ENCODE measurements around the gene NEGR1. TPM values are rescaled to one million over a fixed set of nuclear protein-coding genes. Genes with fewer than 3 reads are reported as not detected.

The NEGR1 gene
- total RNA-seq, 1 donor from 2014 or later: 9.7 TPM

DNA sequence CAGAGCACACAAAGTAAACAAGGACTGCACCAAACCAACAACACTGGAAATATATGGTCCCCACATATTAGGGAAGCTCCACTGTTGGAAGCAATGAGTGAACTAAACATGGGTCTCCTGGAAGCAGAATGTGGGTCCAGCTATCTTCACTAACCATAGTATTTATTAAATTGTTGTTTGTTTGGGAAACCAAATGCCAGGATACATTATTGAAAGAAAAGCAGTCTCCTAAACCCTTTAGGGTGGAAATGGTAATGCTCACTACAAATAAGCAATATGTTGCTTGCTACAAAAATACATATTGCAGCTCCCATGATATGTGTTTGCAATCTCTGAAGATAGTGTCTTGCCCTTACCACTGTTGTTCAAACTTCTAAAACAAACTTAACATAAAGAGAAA lies 2.2 kb downstream of the NEGR1 start:
- Histone ChIP-seq H3K36me3 (no peaks in the 10 kb centered on the region), H3K27me3 (ENCODE audit: low read depth) (no peaks in the 10 kb centered on the region), H3K4me1 (peaks cover 34% of the 10 kb centered on the region), H3K27ac (replicated peaks) (peak overlapping the region; percentile 96), H3K4me3 (peak overlapping the region; percentile 85), H3K9me3 (replicated peaks) (no peaks in the 10 kb centered on the region)
- intact Hi-C loops (cut with micrococcal nuclease): no loop called here
- no peak for DNase-seq
- no peak for TF ChIP-seq CTCF (IDR thresholded peaks at IDR 0.05; ENCODE audit: borderline replicate concordance)

GRCh38 chr1:72278461-72278860 lies 3.9 kb downstream of the NEGR1 start:
- Histone ChIP-seq H3K36me3 (no peaks in the 10 kb centered on the region), H3K27me3 (ENCODE audit: low read depth) (no peaks in the 10 kb centered on the region), H3K4me3 (no peak overlapping the region), H3K27ac (replicated peaks) (no peak overlapping the region), H3K4me1 (peaks cover 17% of the 10 kb centered on the region), H3K9me3 (replicated peaks) (no peaks in the 10 kb centered on the region)
- intact Hi-C loops (cut with micrococcal nuclease): no loop called here
- DNase-seq: no peak
- no peak for TF ChIP-seq CTCF (IDR thresholded peaks at IDR 0.05; ENCODE audit: borderline replicate concordance)

DNA sequence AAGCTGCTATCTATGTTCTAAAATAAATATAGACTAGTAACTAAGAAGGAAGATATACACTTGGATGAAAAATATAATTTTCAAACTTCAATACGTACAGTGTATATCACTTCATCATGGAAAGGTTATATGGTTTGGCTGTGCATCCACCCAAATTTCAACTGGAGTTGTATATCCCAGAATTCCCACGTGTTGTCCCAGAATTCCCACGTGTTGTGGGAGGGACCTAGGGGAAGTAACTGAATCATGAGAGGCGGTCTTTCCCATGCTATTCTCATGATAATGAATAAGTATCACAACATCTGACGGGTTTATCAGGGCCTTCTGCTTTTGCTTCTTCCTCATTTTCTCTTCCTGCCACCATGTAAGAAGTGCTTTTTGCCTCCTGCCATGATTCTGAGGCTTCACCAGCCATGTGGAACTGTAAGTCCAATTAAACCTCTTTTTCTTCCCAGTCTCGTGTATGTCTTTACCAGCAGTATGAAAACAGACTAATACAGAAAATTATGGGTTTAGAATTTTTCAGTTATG lies 10.7 kb downstream of the NEGR1 start:
- DNase-seq: no peak
- Histone ChIP-seq H3K4me3 (no peak overlapping the region), H3K27ac (replicated peaks) (no peak overlapping the region), H3K36me3 (no peaks in the 10 kb centered on the region), H3K27me3 (ENCODE audit: low read depth) (no peaks in the 10 kb centered on the region), H3K4me1 (no peaks in the 10 kb centered on the region), H3K9me3 (replicated peaks) (no peaks in the 10 kb centered on the region)
- TF ChIP-seq CTCF (IDR thresholded peaks at IDR 0.05; ENCODE audit: borderline replicate concordance): no peak
- intact Hi-C loops (cut with micrococcal nuclease): no loop called here

GRCh38 chr1:72262735-72263134 lies 19.6 kb downstream of the NEGR1 start:
- Histone ChIP-seq H3K4me1 (no peaks in the 10 kb centered on the region), H3K36me3 (no peaks in the 10 kb centered on the region), H3K4me3 (no peak overlapping the region), H3K9me3 (replicated peaks) (no peaks in the 10 kb centered on the region), H3K27me3 (ENCODE audit: low read depth) (no peaks in the 10 kb centered on the region), H3K27ac (replicated peaks) (no peak overlapping the region)
- no peak for DNase-seq
- no peak for TF ChIP-seq CTCF (IDR thresholded peaks at IDR 0.05; ENCODE audit: borderline replicate concordance)
- intact Hi-C loops (cut with micrococcal nuclease): no loop called here

- Histone ChIP-seq H3K36me3 (no peaks in the 10 kb centered on the region), H3K4me3 (no peak overlapping the region), H3K9me3 (replicated peaks) (no peaks in the 10 kb centered on the region), H3K4me1 (no peaks in the 10 kb centered on the region), H3K27me3 (ENCODE audit: low read depth) (no peaks in the 10 kb centered on the region), H3K27ac (replicated peaks) (no peak overlapping the region)
- DNase-seq: no peak
- intact Hi-C loops (cut with micrococcal nuclease): no loop called here
- no peak for TF ChIP-seq CTCF (IDR thresholded peaks at IDR 0.05; ENCODE audit: borderline replicate concordance)
These were observed 29.2 kb downstream of the NEGR1 start for GRCh38 chr1:72253132-72253531.

All from left ventricle myocardium inferior (tissue), 1 donor.